Left forelimb (tissue), 1 donor: Measurements from ENCODE around the gene TENT4B.

Source experiments
- DNase-seq: peaks from one replicate; pipeline ENCODE4 v3.0.0-alpha.2; 2018; ENCODE audit warnings: low spot score

Gene TENT4B

DNA sequence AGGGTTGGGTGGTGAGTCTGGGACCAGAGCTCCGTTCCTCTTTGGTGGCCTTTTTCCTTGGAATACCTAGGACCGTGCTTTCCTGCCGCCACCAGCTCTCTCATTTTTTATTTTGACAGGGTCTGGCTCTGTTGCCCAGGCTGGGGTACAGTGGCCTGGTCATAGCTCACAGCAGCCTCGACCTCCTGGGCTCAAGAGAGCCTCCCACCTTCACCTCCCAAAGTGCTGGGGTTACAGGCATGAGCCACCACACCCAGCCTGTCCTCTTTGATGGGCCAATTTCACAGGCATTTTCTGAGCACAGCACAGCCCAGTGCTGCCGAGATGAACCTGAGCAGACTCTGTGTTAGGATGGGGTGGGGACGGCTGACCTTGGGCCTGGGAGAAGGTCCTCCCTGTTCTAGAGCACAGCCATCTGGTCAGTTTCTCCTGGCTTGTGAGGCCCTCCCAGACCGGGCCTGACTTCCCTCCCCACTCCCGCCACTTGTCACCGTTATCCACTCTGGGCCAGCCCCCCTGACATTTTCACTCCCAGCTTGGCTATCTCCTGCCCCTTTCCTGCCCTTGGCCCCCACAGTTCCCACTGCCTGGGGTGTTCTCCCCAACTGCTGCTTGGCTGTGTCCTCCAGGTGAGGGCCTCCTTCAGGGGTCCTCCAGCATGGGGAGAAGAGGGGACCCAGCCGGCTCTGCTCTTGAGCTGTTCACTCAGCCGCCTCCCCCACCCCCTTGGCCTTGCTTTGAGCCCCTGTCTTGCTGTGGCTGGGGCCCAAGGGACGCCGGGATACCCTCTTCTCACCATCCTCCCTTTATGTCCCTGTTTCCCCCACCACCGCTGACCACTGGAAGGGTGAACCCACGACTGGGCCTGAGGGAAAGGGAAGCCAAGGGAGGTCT, 118.3 kb downstream of the TENT4B start:
- DNase-seq: no peak

DNA sequence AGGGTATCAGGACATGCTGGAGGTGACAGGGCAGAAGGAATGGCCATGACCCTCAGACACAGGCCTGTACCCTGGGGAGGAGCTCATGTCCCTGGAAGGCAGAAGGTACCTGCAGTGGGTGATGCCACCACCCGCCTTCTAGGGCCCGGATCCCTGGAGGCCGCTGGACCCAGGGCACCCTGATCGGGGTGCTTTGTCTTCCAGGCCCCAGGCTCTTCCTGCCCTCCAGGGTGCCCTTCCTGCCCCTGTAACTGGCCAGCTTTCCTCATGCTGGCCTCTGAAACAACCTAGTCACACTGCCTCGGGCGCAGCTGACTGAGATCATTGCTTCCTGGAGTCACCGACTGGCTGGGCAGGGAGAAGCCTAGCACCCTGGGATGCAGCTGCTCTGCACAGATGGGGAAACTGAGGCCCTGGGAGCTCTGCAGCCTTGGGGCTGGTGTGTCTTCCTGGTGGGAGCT, 119.0 kb downstream of the TENT4B start:
- DNase-seq: no peak

DNA sequence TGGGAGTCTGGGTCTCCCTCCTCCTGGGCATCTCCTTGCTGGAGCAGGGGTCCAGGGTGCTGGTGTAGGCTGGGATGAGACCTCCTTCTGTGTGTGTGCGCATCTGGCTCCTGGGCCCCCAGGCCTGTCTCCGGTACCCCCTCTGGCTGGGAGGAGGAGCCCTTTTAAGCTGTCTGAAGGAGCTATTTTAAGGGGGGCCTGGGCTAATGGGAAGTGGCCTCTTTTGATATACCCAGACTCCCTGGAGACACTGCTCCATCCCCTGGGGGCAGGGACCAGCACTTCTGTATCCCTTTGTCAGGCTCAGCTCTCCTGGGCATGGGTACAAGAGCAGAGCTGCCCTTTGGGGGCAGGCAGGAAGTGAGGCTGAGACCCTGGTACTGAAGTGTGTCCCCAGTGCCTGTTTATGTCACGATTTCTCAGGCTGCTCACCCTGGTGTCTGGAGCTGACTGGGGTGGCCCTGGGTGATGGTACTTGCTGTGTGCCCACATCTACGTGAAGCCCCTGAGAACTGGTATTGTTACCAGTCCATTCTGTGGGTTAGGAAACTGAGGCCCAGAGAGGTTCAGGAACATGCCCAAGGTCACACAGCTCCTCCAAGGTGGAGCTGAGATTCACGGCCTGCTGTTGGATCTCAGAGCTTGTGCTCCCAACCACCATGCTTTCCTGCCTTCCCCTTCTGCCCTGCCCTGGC, 119.7 kb downstream of the TENT4B start:
- DNase-seq: no peak

DNA sequence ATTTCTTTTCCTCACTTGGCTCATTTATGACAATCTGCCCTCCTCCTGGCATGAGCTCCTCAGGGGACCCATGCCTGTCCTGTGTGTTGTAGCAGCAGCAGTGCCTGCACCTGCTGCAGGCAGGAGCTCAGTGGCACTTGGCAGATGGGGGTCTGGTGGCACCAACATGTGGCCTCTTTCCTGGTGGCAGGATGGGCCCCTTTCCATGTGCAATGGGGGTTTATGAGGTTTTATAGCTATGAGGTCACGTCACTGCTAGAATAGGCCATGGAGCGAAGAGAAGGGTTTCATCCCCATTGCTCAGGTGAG, 120.2 kb downstream of the TENT4B start:
- no peak for DNase-seq

DNA sequence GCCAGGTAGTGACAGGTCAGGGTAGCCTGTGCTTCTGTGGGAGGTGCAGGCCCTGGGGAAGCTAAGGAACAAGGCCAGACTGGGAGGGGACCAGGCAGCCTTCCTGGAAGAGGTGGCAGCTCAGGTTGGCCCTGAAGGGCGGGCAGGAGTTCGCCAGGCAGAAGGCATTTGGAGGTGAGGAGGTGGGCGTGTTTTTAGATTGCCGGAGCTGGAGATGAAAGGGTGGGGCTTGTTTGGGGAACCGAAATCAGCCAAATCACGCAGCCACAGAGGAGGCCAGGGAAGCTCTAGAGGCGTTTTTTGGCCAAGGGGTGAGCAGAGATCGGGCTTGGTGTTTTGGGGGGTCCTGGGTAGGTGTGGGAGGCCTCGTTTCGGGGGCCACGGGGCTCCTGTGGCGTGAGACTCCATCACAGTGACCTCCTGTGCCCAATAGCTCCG, 120.8 kb downstream of the TENT4B start:
- DNase-seq: no peak

- DNase-seq: no peak
Observed at GRCh38 chr16:50274326-50275097, 121.4 kb downstream of the TENT4B start.

DNA sequence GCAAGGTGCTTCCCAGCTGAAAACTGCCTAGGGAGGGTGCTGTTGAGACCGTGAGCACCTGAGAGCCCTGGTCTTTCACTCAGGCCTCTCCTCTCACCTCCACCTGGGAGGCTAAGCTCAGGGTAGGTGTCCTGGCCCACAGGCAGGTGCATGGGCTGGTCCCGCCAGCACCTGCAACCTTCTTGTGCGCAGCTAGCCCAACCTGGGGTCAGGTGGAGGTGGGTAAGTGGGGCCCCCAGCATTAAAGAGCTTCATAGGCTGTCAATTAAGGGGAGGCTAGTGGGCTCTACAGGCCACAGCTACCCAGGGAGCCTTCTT, 122.0 kb downstream of the TENT4B start:
- no peak for DNase-seq

DNA sequence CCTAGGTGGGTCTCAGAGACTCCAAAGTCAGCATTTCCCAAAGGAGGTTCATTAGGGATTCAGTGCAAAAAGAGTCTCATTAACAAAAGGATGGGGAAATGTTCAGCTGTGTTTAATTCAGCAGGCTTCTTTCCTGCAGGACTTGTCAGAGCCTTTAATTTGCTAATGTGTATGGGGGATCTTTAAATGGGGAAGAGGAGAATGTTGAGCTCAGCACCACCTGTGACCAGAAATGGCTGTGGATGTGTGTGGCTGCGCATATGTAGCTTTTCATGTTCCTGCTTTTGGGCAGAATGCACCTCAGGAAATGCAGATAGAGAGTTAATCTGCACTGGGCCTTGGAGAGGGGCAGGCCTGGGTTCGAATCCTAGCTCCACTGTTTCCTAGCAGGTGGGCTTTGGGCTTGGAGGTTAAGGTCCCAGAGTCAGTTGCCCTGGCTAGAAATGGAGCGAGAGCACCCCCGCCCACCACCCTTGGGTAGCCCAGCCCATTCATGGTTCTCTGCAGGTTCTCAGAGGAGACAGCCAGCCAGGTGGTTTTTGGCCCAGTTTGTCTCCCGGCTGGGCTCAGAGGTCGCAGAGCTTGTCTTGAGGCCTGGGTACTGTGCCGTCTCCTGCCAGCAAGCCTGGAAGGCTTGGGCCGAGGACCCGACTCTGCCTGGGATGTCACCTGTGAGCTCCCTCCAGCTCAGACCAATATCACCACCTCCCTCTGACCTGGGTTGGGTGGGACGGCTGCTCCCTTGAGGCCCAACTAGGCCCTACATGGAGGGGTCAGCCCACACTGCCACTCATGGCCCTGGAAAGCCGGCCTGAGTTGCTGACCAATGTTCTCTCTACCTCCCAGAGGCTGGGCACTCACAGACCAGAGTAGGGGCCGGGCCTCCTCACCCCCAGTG, 122.6 kb downstream of the TENT4B start:
- no peak for DNase-seq

- no peak for DNase-seq
Observed at GRCh38 chr16:50276326-50276640, 123.2 kb downstream of the TENT4B start.

- no peak for DNase-seq
Observed at GRCh38 chr16:50276801-50277555, 123.9 kb downstream of the TENT4B start.

DNA sequence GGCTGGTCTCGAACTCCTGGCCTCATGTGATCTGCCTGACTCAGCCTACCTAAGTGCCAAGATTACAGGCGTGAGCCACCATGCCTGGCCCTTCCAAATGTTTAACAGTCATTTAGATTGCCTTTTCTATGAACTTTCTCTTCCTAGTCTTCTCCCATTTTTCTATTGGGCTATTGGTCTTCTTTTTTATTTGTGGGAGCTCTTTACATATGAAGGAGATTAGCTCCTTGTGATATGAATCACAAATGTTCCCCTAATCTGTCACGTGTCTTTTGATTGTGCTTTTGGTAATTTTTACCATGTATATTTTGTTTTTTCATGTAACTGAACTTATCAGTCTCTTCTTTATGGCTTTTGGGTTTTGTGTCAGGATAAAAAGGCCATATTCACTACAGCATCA, 125.1 kb downstream of the TENT4B start:
- DNase-seq: no peak

- DNase-seq: no peak
Observed at GRCh38 chr16:50279504-50279865, 126.4 kb downstream of the TENT4B start.

DNA sequence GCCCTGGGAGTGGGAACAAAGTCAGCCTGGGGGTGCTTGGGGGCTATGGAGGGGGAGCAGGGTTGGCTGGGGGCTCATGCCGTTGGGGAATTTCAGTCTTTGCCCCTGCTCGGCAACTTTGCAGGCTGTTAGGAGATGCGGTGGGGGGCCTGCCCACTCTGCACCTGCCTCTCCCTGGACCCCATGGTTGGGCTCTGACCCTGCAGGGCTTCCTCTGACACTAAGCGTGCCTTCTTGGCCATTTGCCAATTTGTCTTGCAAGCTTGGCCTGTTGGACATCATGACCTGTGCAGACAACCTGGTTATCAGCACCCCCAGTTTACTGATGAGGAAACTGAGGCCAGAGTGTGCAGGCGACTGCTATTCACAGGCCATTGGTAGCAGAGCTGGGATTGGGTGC, 127.8 kb downstream of the TENT4B start:
- DNase-seq: no peak
